GM21367 (cell line): Measurements from ENCODE around the gene CRP.
"Not testable (repeated sequence)": the region's sequence is repeated elsewhere in the genome, so short reads cannot be mapped to it uniquely, and the experiment has no call there.

Experiments used
- ATAC-seq: cut with Tn5 transposase; IDR thresholded peaks from one replicate; pipeline ENCODE4 v1.9.1; 2021; ENCODE audit not compliant: unreplicated experiment

Gene CRP, protein sequence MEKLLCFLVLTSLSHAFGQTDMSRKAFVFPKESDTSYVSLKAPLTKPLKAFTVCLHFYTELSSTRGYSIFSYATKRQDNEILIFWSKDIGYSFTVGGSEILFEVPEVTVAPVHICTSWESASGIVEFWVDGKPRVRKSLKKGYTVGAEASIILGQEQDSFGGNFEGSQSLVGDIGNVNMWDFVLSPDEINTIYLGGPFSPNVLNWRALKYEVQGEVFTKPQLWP

DNA sequence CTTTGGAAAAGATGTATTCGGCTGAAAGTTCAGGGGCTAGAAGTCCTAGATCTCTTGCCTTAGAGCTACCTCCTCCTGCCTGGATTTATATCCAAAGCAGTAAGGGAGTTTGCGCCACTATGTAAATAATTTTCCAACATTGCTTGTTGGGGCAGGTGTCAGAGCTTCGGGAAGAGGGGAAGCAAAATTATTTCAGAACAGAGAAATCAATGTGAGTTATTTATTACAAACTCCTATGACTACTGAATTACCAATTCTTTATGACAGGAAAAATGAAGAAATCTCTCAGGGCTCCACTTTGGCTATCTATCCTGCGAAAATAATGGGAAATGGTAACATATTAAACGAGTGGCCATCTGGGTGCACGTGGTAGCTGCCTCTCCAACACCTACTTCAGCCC lies at the start of gene CRP:
Gene CRP (minus strand): TSS at position 61 of the 400 bp plus-strand sequence. CDS start 104 bp downstream, outside the sequence.
- ATAC-seq: no peak

DNA sequence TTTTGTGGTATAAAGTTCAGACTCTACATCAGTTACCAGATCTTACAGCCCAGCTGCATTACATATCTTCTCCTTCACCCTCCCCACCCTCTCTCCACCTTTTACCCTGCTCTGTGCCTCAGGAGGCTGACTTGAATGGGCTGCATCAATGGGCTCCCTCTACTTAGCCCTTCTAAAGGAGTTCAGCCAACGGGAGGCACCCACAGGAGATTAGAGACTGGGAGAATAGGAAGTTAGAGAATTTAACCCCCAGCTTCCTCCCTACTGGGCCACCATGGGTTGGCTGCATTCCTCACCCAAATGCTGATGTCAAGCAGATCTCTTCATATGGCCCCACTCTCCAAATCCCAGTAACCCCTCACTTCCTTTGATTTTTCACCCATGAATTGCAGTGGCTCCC lies 49.3 kb upstream of the CRP start:
- ATAC-seq: no peak

DNA sequence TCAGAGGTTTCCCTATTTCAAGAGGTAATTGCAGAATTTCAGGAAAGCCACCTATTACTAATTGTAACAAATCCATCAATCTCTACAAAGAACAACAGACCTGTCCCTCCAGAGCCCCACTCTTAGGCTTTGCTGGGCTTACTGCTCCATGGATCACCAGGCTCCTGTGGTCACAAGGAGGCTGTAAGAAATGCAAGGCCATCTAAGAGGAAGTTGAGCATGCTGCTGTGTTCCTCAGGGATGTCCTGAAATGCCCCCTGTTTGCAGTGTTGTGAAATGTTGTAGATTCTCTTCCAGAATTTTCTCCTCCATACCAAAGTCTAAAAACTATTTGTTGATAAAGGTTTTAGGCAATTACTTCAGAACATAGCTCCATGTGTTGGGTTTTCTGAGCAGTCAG lies 42.0 kb upstream of the CRP start:
- ATAC-seq: no peak

DNA sequence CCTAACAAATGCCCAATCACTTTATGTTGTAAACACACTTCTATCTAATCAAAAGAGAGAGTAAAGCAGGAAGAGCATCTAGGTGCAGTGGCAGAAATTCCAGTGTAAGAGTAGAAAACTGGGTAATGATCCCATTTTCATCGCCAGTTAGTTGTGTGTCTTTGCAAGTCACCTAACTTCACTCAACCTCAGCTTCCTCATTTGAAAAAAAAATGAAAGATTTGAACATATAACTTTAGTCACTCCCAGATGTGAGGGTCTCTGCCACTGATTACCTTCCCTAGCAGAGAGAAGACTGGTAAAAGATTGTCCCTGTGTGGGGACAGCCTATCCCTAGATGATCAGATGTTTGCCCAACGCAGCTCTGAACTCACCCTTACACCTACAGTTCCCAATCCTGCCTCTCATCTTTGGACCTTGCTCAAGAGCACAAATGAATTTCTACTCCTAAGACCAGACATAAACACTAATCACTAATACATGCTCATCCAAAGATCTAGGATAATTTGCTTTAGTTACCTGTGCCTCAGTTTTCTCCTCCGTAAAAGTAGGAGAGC lies 41.1 kb upstream of the CRP start:
- ATAC-seq: no peak

DNA sequence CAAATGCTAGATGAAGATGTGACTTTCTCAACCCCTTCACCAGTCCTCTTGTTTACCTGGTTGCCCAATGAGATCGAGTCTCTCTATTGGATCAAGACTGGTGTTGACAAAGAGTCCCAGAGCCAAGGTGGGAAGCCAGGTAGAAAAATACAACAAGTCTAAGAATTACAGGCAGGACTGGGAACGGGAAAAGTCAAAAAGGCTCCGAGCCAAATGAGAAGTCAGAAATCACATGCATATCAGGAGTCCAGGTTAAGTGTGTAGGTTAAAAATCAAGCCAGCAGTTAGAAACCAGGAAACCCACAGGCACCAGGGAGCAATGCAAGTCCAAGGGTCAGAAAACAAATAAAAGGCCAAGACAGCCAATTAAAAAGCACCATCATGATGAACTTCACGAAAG lies 39.0 kb upstream of the CRP start:
- no peak for ATAC-seq

DNA sequence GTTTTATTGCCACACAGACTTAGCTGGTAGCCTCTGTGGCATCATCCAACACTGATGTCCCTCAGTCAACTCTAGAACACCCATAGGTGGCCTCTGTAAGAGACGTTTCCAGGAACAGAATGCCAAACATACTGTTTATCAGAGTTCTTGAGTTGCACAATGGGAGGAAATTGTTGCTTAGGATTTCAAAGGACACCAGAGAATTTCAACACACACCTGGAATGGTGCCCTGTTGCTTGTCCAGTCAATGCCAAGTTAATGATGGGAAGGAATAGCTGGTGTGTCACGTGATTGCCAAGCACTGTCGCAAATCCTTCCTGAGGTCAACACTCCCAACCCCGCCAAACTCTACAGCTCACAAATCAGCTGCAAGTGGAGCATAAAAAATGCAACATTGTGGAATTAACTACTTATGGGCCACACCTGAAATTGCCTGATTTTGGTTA lies 37.8 kb upstream of the CRP start:
- ATAC-seq: no peak

DNA sequence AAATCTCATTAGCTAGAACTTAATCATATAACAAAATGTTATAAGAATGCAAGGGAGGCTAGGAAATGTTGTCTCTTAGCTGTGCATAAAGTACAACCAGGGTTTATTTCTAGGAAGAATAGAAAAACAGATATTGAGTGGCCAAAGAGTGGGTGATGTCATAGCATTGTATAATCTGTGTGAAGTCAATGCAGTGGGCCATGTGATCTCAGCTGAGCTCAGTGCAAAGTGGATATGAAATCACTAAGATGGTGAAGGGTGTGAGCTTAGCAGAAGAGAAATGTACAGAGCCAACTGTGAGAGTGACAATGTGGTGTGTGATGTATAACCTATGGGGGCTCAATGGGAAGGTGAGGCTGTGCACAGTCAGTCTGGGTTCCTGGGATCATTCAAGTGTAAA lies 36.6 kb upstream of the CRP start:
- no peak for ATAC-seq

DNA sequence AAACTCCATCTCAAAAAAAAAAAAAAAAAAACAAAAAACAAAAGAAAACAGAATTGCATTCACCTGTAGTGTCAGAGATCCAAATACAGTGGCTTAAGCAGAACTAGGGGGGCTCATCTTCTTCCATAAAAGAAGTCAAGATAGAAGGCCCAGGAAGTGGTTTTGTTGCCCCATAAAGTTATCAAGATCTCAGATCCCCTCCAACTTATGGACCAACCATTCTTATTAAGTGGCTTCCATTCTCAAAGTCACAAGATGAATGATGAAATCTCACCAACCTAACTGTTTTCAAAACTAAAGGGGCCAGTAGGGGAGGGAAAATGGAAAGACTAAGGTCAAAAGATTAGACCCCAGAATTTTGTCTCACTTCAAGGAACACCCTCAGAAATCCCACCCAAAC lies 36.2 kb upstream of the CRP start:
- no peak for ATAC-seq

DNA sequence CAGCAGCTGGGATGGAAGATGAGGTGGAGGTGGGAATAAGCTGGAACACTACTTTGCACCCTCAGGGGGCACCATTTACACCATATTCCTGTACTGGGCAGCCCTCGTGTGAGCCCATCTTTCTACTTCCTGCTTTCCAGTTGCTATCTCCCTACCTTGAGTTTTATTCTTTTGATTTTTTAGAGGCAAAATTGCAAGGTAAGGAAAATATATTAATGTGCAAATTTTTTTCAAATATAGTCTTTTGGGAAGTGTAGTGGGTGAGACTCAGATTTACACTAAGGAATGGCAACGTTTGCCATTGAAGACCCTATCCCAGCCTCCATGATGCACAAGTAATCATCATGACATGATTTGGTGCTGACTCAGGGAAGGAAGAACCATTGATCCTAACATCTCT lies 35.2 kb upstream of the CRP start:
- no peak for ATAC-seq

DNA sequence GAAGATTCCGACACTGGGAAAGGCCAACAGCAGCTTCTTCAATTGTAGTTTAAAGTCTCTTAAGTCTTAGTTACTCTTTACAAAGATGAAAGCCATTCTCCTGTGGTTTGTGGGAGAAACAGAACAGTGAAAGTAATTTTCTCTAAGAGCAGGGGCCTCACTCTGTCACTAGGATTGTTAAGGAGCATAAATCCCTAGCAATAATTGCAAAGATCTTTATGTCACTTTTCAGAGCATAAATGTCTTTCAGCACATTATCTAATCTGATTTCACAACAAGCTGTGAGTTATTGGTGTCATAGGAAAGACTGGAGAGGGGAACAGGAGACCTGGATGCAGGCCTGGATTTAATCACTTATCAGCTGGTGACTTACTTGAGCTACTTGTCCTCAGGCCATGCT lies 34.0 kb upstream of the CRP start:
- no peak for ATAC-seq

DNA sequence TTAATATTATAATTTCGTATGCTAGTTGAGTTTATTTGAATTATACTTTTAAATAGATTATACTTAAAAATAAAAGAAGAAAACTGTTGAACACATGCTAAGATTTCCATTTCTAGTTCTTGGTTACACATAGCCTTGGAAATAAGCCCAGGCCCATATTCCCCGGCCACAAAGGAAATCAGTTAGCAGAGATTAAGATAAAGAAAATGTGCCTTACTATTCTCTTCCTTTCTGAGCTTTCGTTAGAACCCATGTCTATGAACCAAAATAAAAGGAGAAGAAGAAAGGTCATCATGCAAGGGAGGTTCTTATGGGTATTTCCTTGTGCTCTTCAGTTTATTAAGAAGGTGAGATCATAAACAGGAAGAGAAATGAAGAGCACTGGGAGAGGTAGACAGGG lies 32.3 kb upstream of the CRP start:
- ATAC-seq: no peak

DNA sequence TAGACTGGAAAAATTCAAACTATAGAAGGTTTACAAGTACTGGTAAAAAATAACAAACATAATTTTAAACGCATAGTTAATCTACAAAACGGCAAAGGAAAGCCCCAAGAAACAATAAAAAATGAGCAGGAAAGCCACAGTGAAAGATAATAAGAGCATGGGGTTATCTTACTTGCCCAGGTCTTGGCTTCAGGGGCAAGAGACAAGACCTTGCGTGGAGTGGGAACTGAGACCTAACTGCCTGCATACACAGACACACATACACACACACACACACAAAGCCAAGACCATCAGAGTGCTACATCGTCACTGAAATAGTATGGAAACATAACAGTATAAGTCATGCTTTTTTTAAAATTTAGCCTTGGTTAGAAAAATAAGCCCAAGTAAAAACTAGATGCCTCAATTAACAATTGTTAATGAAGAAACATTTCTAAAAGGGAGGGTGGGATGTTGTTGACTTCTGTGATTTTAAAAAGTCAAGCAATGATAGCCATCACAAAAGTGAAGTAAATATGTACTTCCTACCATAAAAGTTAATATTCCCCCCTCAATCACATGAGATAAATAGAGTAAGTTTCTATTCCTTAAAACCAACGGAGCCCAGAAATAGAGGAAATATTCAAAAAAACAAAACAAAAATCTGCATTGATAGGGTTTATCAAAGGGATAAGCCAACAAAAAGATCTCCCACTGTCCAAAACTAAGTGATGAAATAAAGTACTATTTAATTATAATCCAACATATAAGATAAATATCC lies 29.4 kb upstream of the CRP start:
- ATAC-seq: no peak

DNA sequence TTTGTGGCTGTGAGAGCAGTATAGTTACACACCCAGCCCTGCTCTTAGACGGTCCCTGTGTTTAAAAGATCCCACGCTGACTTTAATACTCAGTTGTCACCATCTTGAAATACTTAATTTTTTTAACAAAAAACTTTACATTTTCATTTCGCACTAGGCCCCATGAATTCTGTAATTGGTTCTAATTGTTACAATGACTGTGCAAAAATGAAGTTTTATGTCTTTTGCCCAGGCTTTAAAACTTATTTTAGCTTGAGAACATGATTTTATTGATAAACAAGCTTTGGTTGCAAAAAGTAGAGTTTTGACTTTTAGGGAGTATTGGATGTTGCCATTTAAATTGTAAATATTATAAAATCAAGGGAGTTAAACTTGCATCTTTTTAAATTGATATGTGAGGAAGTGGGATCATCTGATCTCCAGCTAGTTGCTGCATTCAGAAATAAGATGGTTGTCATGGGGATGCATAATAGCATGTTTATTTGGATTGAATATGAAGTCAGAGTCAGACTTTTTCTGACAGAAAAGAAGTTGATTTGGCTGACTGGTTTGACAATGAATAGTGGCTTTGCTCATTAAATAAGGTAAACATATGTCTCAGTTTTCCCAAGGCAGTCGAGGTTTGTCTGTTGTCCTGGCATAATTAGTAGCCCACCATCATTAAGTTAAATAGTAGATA lies 23.0 kb upstream of the CRP start:
- no peak for ATAC-seq

DNA sequence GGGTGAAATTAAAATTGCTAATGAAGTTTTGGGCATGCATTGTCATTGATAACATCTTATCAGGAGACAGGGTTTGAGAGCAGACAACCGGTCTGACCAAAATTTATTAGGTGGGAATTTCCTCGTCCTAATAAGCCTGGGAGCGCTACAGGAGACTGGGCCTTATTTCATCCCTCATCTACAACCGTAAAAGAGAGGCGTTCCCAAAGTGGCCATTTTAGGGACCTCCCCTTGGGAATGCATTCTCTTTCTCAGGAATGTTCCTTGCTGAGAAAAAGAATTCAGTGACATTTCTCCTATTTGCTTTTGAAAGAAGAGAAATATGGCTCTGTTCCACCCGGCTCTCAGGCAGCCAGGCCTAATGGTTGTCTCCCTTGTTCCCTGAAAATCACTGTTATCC lies 8.8 kb upstream of the CRP start:
- not testable (repeated sequence) for ATAC-seq

DNA sequence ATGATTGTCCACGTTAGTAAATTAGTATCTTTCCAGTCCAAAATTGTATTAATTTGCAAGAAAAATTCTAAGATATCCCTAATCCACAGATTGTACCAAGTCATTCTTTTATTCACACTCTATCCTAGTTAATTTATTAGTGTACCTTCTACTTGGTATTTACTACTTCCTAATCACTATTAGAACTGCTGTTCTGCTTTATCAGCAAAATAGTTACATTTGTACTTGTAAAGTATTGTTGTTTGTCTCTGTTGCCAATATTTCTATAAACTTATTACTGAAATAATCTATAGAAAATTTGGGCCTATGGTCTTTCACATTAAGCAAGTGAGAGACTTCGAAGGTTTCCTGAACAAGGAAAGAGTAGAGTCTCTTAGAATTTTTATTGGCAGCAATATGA lies 5.6 kb upstream of the CRP start:
- no peak for ATAC-seq

DNA sequence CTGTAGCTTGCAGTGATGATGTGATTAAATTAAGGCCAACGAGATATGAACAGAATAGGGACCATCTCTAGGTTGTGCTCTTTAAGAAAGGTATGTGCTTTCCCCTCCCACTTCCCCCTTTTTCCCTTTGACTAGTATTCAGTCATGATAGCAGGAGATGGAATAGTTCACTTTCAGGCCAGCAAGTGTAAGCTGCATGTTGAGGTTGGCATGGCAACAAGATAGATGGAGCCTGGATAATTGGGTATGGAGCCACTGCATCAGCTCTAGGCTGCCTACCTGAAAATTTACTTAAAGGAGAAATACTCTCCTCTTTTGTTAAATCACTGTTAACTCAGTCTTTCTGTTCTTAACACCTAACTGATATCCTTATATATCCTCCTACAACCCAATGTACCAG lies 1.5 kb upstream of the CRP start:
- ATAC-seq: no peak

DNA sequence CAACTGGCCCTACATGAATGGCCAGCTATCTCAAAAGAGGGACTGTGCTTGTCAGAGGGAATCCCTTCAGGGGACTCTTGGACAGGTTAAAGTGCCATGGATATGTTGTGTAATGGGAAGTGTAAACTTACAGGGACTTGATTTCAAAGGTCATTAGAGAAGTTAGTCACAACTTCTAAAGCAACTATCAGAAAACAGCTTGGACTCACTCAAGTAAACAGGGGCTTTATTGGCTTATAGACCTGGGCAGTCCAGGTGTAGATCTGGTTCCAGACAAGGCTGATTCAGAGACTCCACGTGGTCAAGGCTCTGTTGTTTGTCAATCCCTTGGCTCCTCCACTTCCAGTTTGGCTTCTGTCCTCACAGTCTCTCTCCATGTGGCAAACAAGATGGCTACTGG lies 2.3 kb downstream of the CRP start:
- no peak for ATAC-seq

DNA sequence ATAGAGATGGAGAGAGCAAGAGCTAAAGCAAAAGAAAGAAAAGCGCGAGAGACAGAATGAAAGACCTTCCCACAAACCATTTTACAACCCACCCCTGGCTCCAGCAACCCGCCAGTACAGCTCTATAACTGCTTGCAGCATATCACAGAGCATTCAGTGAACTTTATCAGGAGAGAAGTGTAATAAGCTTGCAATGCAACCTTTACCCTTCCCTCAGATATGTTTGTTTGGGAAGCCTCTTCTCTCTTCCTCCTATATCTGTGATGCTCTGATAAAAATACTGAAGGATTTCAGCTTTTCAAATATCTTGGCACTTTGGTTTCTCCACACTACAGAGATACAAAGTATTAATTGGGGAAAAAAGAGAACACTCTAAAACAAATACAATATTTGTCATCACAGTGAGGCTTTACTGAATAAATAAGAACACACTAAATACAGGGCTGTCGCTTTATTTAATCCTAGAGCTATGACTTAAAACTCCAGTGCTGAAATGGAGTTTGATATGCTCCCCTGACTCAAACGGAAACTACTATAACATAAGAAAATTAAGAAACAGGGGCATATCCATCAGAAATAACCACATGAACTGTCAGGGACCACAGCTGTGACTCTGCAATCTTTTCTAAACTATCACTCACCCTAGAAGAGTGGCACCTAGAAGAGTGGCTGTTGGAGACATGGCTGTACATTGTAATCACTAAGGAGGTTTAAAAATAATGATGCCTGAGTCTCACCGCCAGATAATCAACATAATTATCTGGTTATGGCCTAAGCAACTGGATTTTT lies 6.7 kb downstream of the CRP start:
- ATAC-seq: no peak

DNA sequence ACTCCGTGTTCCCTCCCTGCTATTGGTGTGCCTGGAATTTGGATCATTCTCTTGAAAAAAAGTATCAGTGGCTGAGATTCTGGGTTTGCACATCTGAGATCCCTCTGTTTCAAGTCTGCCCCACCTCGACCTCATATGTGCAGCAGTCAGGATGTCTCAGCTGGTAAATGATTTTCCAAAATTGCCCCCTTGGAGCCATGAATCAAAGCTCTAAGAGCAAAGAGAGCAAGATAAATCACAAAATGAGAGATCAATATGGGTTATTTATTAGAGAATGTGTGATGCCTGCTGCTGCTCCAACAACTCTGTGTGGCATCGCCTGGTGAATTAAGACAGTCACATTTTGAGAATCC lies 8.5 kb downstream of the CRP start:
- no peak for ATAC-seq

DNA sequence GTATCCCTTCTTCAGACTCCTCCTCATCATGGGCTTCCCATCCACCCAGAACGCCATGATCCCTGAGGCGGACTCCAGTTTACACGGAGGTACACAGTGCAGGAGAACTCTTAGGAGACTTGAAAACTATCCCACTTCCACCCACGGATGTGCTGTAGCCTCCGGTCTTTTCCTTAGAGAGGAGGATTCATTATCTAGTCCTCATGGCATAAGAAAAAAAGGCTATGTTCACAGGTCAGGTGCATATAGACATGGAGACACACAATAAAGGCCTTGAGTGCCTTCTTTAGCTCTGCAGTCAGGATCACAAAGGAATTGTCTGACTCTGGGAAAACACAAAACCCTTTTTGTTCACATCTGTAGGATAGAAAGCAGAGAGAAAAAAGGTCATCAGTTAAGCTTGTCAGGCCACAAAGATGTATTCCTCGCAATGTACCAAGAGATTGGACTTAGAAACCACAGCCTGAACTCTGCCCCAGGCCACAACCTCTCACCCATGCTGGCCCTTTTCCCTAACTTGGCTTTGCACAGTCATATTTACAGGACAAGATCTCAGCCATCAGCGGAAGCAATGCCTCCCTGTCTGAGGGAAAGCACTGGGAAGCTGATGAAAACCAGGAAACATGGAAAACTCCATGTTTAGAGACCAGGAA lies 9.0 kb downstream of the CRP start:
- ATAC-seq: no peak

DNA sequence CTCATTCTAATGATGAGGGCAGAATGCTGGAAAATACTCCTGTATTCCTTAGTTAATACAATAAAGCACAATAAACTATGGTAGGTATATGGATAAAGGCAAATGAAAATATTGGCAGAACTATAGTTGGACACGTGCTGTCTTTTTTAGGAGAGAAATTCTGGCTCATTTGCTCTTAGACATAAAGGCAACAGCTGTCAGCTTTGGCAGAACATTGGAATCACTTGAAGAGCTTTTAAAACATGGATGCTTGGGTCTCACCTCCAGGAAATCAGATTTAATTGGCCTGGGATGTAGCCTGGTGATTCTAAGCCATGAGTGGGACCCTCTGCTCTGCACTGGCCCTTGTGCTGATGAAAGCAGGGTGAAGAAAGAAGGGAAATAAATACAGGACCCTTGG lies 9.9 kb downstream of the CRP start:
- ATAC-seq: no peak
